ENCODE measurements around the gene DUOX1. TPM values are rescaled to one million over a fixed set of nuclear protein-coding genes. Genes with fewer than 3 reads are reported as not detected.

DUOX1 gene
- total and polyA plus RNA-seq, 2 of the 13 experiments (the other 11 are each of a cell fraction or from before 2014, with no cell fraction given): 0.03 TPM; not detected in 1

DNA sequence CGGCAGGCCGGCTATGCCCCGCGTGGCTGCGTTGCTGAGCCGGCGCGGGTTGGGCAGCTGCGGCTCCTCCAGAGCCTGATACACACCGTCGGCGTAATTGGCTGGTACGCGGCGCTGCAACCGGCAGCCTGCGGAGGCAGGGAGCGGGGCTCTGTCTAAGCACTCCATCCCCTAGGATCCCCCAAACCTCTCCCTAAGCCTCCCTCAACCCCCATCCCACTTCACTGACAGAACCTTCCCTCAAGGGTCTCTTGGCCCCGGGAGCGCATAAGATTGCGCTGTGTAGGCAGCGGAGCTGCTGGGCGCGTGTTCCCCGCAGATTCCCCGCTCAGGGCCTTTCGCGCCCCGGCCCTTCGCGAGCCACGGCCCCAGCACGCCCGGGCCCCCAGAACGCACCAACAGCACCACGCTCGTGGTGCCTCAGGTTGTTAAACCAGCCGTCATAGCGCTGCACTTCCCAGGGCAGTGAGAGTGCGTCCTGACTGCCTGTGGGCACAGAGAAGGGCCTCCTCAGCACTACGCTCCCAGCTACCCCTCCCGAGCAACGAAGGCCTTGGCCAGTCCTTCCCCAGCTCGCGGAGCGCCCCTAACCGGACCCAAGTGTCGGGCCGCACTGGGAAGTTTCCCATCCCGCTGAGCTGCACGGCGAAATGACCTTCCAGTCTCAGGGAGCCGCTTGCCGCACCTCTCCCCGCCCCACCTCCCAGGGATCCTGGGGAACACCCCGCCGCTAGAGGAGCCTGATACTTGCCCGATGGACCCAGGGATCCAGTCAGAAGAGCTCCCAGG is 17.0 kb upstream of the DUOX1 start:
- intact Hi-C loops (cut with micrococcal nuclease; ENCODE audit: unreplicated experiment) (no loop called here), in situ Hi-C loops (cut with HindIII; ENCODE audit: extremely low pct_ligation_motif_present, low pct_unique_long_range_greater_than_20kb) (no loop called here)
- ChIA-PET POLR2A (no interaction called here), CTCF (ENCODE audit: low intra/inter-chr PET ratio, low total read pairs) (no interaction called here)
- FAIRE-seq (no peak), ATAC-seq (no peak), DNase-seq (ENCODE audit: low spot score) (no peak)
- H3K27ac ChIP-seq (ENCODE audit: extremely low read length, insufficient read depth, low read length): no peak overlapping the region
- H3K4me3 ChIP-seq (replicated peaks in 1 of 3; ENCODE audit: insufficient read depth in 1 of 3, low read depth in 2 of 3, low read length in 3 of 3): no peak overlapping the region; a peak in 1 of 6 replicates
- no CpG with 5 or more reads among the region's 58 CpGs for WGBS (ENCODE audit: low lambda C conversion rate)
- peaks cover 23% of the 10 kb centered on the region for H3K4me1 ChIP-seq (ENCODE audit: insufficient read depth, low read length)
- BruUV-seq (replicated peaks): no TSS peak
- peak overlapping the region; percentile 18; the same call in 1 of the 2 replicates for H3K4me2 ChIP-seq (ENCODE audit: low read depth, low read length)
- no peaks in the 10 kb centered on the region for H3K9me3 ChIP-seq (ENCODE audit: low read length)
- no peak overlapping the region for H2AFZ ChIP-seq (ENCODE audit: low read length)
- H3K36me3 ChIP-seq (replicated peaks in 1 of 2; ENCODE audit: control insufficient read depth in 1 of 2, insufficient read depth in 2 of 2, low read length in 2 of 2): no peaks in the 10 kb centered on the region
- H4K20me1 ChIP-seq (ENCODE audit: insufficient read depth, low read length): no peaks in the 10 kb centered on the region
- peaks cover 15 to 69% of the 10 kb centered on the region in 2 experiments for H3K27me3 ChIP-seq (ENCODE audit: control insufficient read depth in 1 of 2, insufficient read depth in 2 of 2, low read length in 2 of 2)
- H3K9ac ChIP-seq (ENCODE audit: insufficient read depth, low read depth, low read length): no peak overlapping the region
- no peaks in the 10 kb centered on the region for H3K79me2 ChIP-seq (ENCODE audit: insufficient read depth, low read length)
- TF ChIP-seq, protein P1, sequence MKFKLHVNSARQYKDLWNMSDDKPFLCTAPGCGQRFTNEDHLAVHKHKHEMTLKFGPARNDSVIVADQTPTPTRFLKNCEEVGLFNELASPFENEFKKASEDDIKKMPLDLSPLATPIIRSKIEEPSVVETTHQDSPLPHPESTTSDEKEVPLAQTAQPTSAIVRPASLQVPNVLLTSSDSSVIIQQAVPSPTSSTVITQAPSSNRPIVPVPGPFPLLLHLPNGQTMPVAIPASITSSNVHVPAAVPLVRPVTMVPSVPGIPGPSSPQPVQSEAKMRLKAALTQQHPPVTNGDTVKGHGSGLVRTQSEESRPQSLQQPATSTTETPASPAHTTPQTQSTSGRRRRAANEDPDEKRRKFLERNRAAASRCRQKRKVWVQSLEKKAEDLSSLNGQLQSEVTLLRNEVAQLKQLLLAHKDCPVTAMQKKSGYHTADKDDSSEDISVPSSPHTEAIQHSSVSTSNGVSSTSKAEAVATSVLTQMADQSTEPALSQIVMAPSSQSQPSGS (CRISPR knock-in tag; IDR thresholded peaks at IDR 0.05): no peak
- TF ChIP-seq ZNF367 (CRISPR knock-in tag; IDR thresholded peaks at IDR 0.05; ENCODE audit: borderline replicate concordance): no peak
- no peak for TF ChIP-seq SMC3 (IDR thresholded peaks at IDR 0.05; ENCODE audit: low read length)
- TF ChIP-seq MTF2 (CRISPR knock-in tag; IDR thresholded peaks at IDR 0.05; ENCODE audit: borderline replicate concordance): 0 out of 2 replicates have a peak, but pooled peaks have one; percentile 50
- TF ChIP-seq, protein P2, sequence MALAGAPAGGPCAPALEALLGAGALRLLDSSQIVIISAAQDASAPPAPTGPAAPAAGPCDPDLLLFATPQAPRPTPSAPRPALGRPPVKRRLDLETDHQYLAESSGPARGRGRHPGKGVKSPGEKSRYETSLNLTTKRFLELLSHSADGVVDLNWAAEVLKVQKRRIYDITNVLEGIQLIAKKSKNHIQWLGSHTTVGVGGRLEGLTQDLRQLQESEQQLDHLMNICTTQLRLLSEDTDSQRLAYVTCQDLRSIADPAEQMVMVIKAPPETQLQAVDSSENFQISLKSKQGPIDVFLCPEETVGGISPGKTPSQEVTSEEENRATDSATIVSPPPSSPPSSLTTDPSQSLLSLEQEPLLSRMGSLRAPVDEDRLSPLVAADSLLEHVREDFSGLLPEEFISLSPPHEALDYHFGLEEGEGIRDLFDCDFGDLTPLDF (CRISPR knock-in tag; IDR thresholded peaks at IDR 0.05): no peak
- TF ChIP-seq KAT2B (IDR thresholded peaks at IDR 0.05; ENCODE audit: borderline replicate concordance, low read depth, low read length): no peak
- no peak for TF ChIP-seq ZNF563 (CRISPR knock-in tag; IDR thresholded peaks at IDR 0.05)
- no peak for TF ChIP-seq ZFP37 (CRISPR knock-in tag; IDR thresholded peaks at IDR 0.05; ENCODE audit: borderline replicate concordance)
- TF ChIP-seq NRL (CRISPR knock-in tag; IDR thresholded peaks at IDR 0.05; ENCODE audit: borderline replicate concordance): no peak
- no peak for TF ChIP-seq MIER2 (CRISPR knock-in tag; IDR thresholded peaks at IDR 0.05)
- TF ChIP-seq TOE1 (CRISPR knock-in tag; IDR thresholded peaks at IDR 0.05): no peak
- no peak for TF ChIP-seq RBM39 (IDR thresholded peaks at IDR 0.05; ENCODE audit: low read depth, low read length, poor library complexity, severe bottlenecking)
- TF ChIP-seq ZIK1 (CRISPR knock-in tag; IDR thresholded peaks at IDR 0.05; ENCODE audit: borderline replicate concordance, low read depth): no peak
- no peak for TF ChIP-seq HNRNPK (IDR thresholded peaks at IDR 0.05; ENCODE audit: low read depth, low read length, poor library complexity, severe bottlenecking)
- no peak for TF ChIP-seq RXRA (CRISPR knock-in tag; IDR thresholded peaks at IDR 0.05)
- TF ChIP-seq, protein P3, sequence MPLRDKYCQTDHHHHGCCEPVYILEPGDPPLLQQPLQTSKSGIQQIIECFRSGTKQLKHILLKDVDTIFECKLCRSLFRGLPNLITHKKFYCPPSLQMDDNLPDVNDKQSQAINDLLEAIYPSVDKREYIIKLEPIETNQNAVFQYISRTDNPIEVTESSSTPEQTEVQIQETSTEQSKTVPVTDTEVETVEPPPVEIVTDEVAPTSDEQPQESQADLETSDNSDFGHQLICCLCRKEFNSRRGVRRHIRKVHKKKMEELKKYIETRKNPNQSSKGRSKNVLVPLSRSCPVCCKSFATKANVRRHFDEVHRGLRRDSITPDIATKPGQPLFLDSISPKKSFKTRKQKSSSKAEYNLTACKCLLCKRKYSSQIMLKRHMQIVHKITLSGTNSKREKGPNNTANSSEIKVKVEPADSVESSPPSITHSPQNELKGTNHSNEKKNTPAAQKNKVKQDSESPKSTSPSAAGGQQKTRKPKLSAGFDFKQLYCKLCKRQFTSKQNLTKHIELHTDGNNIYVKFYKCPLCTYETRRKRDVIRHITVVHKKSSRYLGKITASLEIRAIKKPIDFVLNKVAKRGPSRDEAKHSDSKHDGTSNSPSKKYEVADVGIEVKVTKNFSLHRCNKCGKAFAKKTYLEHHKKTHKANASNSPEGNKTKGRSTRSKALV (CRISPR knock-in tag; IDR thresholded peaks at IDR 0.05): peak; percentile 45; the same call in 1 of the 2 replicates
- peak; percentile 33; the same call in 1 of the 2 replicates for TF ChIP-seq EZH2 (conservative IDR thresholded peaks at IDR 0.05; ENCODE audit: low read depth, low read length)
